ENCODE measurements around the gene SLC4A11. TPM values are rescaled to one million over a fixed set of nuclear protein-coding genes. Genes with fewer than 3 reads are reported as not detected.
A peak's percentile ranks its signal among the peaks of the same experiment; 100 is the strongest.

SLC4A11 gene
- total RNA-seq, 1 experiment from 2014 or later = 5.7 TPM

- intact Hi-C loops (cut with micrococcal nuclease) = loop anchor here (5.0 kb wide), 1 partner anchor 72 kb away; no protein-coding TSS in a partner anchor
- no peak for DNase-seq (ENCODE audit: unreplicated experiment)
- ChIA-PET POLR2A (interaction anchor here (0.6 to 2.8 kb wide), 14 partner anchors 14 to 82 kb away, joined by 3 to 35 read pairs (median 4); partner anchors contain the start of genes FASTKD5, ITPA and UBOX5), CTCF (interaction anchor here (0.6 to 1.8 kb wide), 8 partner anchors 12 to 342 kb away, joined by 3 to 9 read pairs (median 4); no protein-coding TSS in a partner anchor)
- Mint-ChIP-seq H3K4me1 (ENCODE audit: insufficient read depth, unreplicated experiment) (peaks cover 33% of the 10 kb centered on the region), H3K4me3 (ENCODE audit: unreplicated experiment) (peak overlapping the region; percentile 86), H3K27ac (ENCODE audit: low read depth, unreplicated experiment) (no peak overlapping the region), H3K36me3 (ENCODE audit: insufficient read depth, unreplicated experiment) (no peaks in the 10 kb centered on the region), H3K9me3 (ENCODE audit: unreplicated experiment) (no peaks in the 10 kb centered on the region), H3K27me3 (ENCODE audit: insufficient read depth, unreplicated experiment) (no peaks in the 10 kb centered on the region)
- TF ChIP-seq, protein P1, sequence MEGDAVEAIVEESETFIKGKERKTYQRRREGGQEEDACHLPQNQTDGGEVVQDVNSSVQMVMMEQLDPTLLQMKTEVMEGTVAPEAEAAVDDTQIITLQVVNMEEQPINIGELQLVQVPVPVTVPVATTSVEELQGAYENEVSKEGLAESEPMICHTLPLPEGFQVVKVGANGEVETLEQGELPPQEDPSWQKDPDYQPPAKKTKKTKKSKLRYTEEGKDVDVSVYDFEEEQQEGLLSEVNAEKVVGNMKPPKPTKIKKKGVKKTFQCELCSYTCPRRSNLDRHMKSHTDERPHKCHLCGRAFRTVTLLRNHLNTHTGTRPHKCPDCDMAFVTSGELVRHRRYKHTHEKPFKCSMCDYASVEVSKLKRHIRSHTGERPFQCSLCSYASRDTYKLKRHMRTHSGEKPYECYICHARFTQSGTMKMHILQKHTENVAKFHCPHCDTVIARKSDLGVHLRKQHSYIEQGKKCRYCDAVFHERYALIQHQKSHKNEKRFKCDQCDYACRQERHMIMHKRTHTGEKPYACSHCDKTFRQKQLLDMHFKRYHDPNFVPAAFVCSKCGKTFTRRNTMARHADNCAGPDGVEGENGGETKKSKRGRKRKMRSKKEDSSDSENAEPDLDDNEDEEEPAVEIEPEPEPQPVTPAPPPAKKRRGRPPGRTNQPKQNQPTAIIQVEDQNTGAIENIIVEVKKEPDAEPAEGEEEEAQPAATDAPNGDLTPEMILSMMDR (IDR thresholded peaks at IDR 0.05; ENCODE audit: unreplicated experiment) = no peak
- BruUV-seq (replicated peaks) = TSS peak; percentile 50
Measured at GRCh38 chr20:3239867-3240775, 1.1 kb upstream of the SLC4A11 start.

GRCh38 chr20:3238616-3239025 is 369 bp downstream of the SLC4A11 start:
- Mint-ChIP-seq H3K4me3 (ENCODE audit: unreplicated experiment) (peak overlapping the region; percentile 86), H3K27ac (ENCODE audit: low read depth, unreplicated experiment) (no peak overlapping the region), H3K36me3 (ENCODE audit: insufficient read depth, unreplicated experiment) (no peaks in the 10 kb centered on the region), H3K27me3 (ENCODE audit: insufficient read depth, unreplicated experiment) (no peaks in the 10 kb centered on the region), H3K4me1 (ENCODE audit: insufficient read depth, unreplicated experiment) (peaks cover 35% of the 10 kb centered on the region), H3K9me3 (ENCODE audit: unreplicated experiment) (no peaks in the 10 kb centered on the region)
- POLR2A ChIA-PET = interaction anchor here (0.7 to 2.8 kb wide), 11 partner anchors 13 to 1914 kb away, joined by 3 to 35 read pairs (median 7); partner anchors contain the start of genes CENPB, FASTKD5, ITPA and UBOX5
- intact Hi-C loops (cut with micrococcal nuclease) = loop anchor here (5.0 kb wide), 1 partner anchor 74 kb away; no protein-coding TSS in a partner anchor
- TF ChIP-seq, protein P1 (IDR thresholded peaks at IDR 0.05; ENCODE audit: unreplicated experiment) = no peak
- no TSS peak for BruUV-seq (replicated peaks)
- CTCF ChIA-PET = interaction anchor here (0.8 to 1.1 kb wide), 2 partner anchors 18 to 186 kb away, joined by 3 read pairs; no protein-coding TSS in a partner anchor
- peak; percentile 33 for DNase-seq (ENCODE audit: unreplicated experiment)

GRCh38 chr20:3237958-3238615 is 903 bp downstream of the SLC4A11 start:
- Mint-ChIP-seq H3K27me3 (ENCODE audit: insufficient read depth, unreplicated experiment) (no peaks in the 10 kb centered on the region), H3K9me3 (ENCODE audit: unreplicated experiment) (no peaks in the 10 kb centered on the region), H3K4me3 (ENCODE audit: unreplicated experiment) (peak overlapping the region; percentile 86), H3K27ac (ENCODE audit: low read depth, unreplicated experiment) (no peak overlapping the region), H3K36me3 (ENCODE audit: insufficient read depth, unreplicated experiment) (no peaks in the 10 kb centered on the region), H3K4me1 (ENCODE audit: insufficient read depth, unreplicated experiment) (peaks cover 35% of the 10 kb centered on the region)
- ChIA-PET POLR2A (interaction anchor here (0.5 to 2.8 kb wide), 11 partner anchors 12 to 1914 kb away, joined by 3 to 35 read pairs (median 7); partner anchors contain the start of genes CENPB, FASTKD5, ITPA and UBOX5), CTCF (interaction anchor here (1.1 kb wide), 1 partner anchor 185 kb away, joined by 3 read pairs; no protein-coding TSS in a partner anchor)
- intact Hi-C loops (cut with micrococcal nuclease) = loop anchor here (5.0 kb wide), 1 partner anchor 74 kb away; no protein-coding TSS in a partner anchor
- no peak for DNase-seq (ENCODE audit: unreplicated experiment)
- TF ChIP-seq, protein P1 (IDR thresholded peaks at IDR 0.05; ENCODE audit: unreplicated experiment) = no peak
- no TSS peak for BruUV-seq (replicated peaks)
